Measurements from ENCODE around the gene RNF166.

Gene RNF166

GRCh38 chr16:88701581-88702370 lies 4.4 kb downstream of the RNF166 start:
- H3K27me3 ChIP-seq (ENCODE audit: control insufficient read depth in 1 of 2, insufficient read depth in 2 of 2, low read length in 2 of 2) = no peaks in the 10 kb centered on the region
- H3K9me3 ChIP-seq (ENCODE audit: low read length) = no peaks in the 10 kb centered on the region
- H3K4me1 ChIP-seq (ENCODE audit: insufficient read depth, low read length) = peaks cover 12% of the 10 kb centered on the region
- no peak overlapping the region for H3K9ac ChIP-seq (ENCODE audit: low read length)
- H3K4me3 ChIP-seq (ENCODE audit: low read depth in 1 of 2, low read length in 2 of 2) = no peak overlapping the region
- peaks cover 15% of the 10 kb centered on the region for H3K36me3 ChIP-seq (ENCODE audit: insufficient read depth, low read length)
- no peak overlapping the region for H3K27ac ChIP-seq (ENCODE audit: low read depth, low read length)

- Histone ChIP-seq H3K27ac (ENCODE audit: low read depth, low read length) (no peak overlapping the region), H3K36me3 (ENCODE audit: insufficient read depth, low read length) (peaks cover 15% of the 10 kb centered on the region), H3K27me3 (ENCODE audit: control insufficient read depth in 1 of 2, insufficient read depth in 2 of 2, low read length in 2 of 2) (no peaks in the 10 kb centered on the region), H3K4me3 (ENCODE audit: low read depth in 1 of 2, low read length in 2 of 2) (no peak overlapping the region), H3K4me1 (ENCODE audit: insufficient read depth, low read length) (peaks cover 11% of the 10 kb centered on the region), H3K9me3 (ENCODE audit: low read length) (no peaks in the 10 kb centered on the region), H3K9ac (ENCODE audit: low read length) (no peak overlapping the region)
Measured at GRCh38 chr16:88700636-88701482, 5.3 kb downstream of the RNF166 start.

- no peak overlapping the region for H3K9ac ChIP-seq (ENCODE audit: low read length)
- H3K36me3 ChIP-seq (ENCODE audit: insufficient read depth, low read length) = peaks cover 15% of the 10 kb centered on the region
- no peak overlapping the region for H3K4me3 ChIP-seq (ENCODE audit: low read depth in 1 of 2, low read length in 2 of 2)
- no peaks in the 10 kb centered on the region for H3K9me3 ChIP-seq (ENCODE audit: low read length)
- peaks cover 8% of the 10 kb centered on the region for H3K4me1 ChIP-seq (ENCODE audit: insufficient read depth, low read length)
- H3K27me3 ChIP-seq (ENCODE audit: control insufficient read depth in 1 of 2, insufficient read depth in 2 of 2, low read length in 2 of 2) = no peaks in the 10 kb centered on the region
- no peak overlapping the region for H3K27ac ChIP-seq (ENCODE audit: low read depth, low read length)
Measured at GRCh38 chr16:88700322-88700635, 5.9 kb downstream of the RNF166 start.

- H3K27ac ChIP-seq (ENCODE audit: low read depth, low read length) = no peak overlapping the region
- H3K4me3 ChIP-seq (ENCODE audit: low read depth in 1 of 2, low read length in 2 of 2) = no peak overlapping the region
- peaks cover 15% of the 10 kb centered on the region for H3K36me3 ChIP-seq (ENCODE audit: insufficient read depth, low read length)
- no peaks in the 10 kb centered on the region for H3K4me1 ChIP-seq (ENCODE audit: insufficient read depth, low read length)
- no peaks in the 10 kb centered on the region for H3K27me3 ChIP-seq (ENCODE audit: control insufficient read depth in 1 of 2, insufficient read depth in 2 of 2, low read length in 2 of 2)
- no peak overlapping the region for H3K9ac ChIP-seq (ENCODE audit: low read length)
- H3K9me3 ChIP-seq (ENCODE audit: low read length) = no peaks in the 10 kb centered on the region
Measured at GRCh38 chr16:88699180-88699579, 7.0 kb downstream of the RNF166 start.

GRCh38 chr16:88698646-88699045 lies 7.6 kb downstream of the RNF166 start:
- no peaks in the 10 kb centered on the region for H3K27me3 ChIP-seq (ENCODE audit: control insufficient read depth in 1 of 2, insufficient read depth in 2 of 2, low read length in 2 of 2)
- H3K36me3 ChIP-seq (ENCODE audit: insufficient read depth, low read length) = peaks cover 15% of the 10 kb centered on the region

GRCh38 chr16:88697831-88698615 lies 8.2 kb downstream of the RNF166 start:
- Histone ChIP-seq H3K36me3 (ENCODE audit: insufficient read depth, low read length) (peaks cover 15% of the 10 kb centered on the region), H3K27ac (ENCODE audit: low read depth, low read length) (no peak overlapping the region), H3K27me3 (ENCODE audit: control insufficient read depth in 1 of 2, insufficient read depth in 2 of 2, low read length in 2 of 2) (no peaks in the 10 kb centered on the region), H3K4me3 (ENCODE audit: low read depth in 1 of 2, low read length in 2 of 2) (no peak overlapping the region), H3K9ac (ENCODE audit: low read length) (no peak overlapping the region), H3K4me1 (ENCODE audit: insufficient read depth, low read length) (no peaks in the 10 kb centered on the region), H3K9me3 (ENCODE audit: low read length) (no peaks in the 10 kb centered on the region)

More at GRCh38 chr16:88698646-88699045, 7.6 kb downstream of the RNF166 start:
- Histone ChIP-seq H3K9ac (ENCODE audit: low read length) (no peak overlapping the region), H3K4me3 (ENCODE audit: low read depth in 1 of 2, low read length in 2 of 2) (no peak overlapping the region), H3K27ac (ENCODE audit: low read depth, low read length) (no peak overlapping the region), H3K9me3 (ENCODE audit: low read length) (no peaks in the 10 kb centered on the region), H3K4me1 (ENCODE audit: insufficient read depth, low read length) (no peaks in the 10 kb centered on the region)

- Histone ChIP-seq H3K36me3 (ENCODE audit: insufficient read depth, low read length) (peaks cover 15% of the 10 kb centered on the region), H3K27ac (ENCODE audit: low read depth, low read length) (no peak overlapping the region), H3K4me1 (ENCODE audit: insufficient read depth, low read length) (no peaks in the 10 kb centered on the region), H3K4me3 (ENCODE audit: low read depth in 1 of 2, low read length in 2 of 2) (no peak overlapping the region), H3K27me3 (ENCODE audit: control insufficient read depth in 1 of 2, insufficient read depth in 2 of 2, low read length in 2 of 2) (no peaks in the 10 kb centered on the region), H3K9ac (ENCODE audit: low read length) (no peak overlapping the region), H3K9me3 (ENCODE audit: low read length) (no peaks in the 10 kb centered on the region)
Measured at GRCh38 chr16:88697116-88697830, 8.9 kb downstream of the RNF166 start.

GRCh38 chr16:88696441-88696840 lies 9.8 kb downstream of the RNF166 start:
- Histone ChIP-seq H3K36me3 (ENCODE audit: insufficient read depth, low read length) (peaks cover 15% of the 10 kb centered on the region), H3K4me1 (ENCODE audit: insufficient read depth, low read length) (no peaks in the 10 kb centered on the region), H3K9me3 (ENCODE audit: low read length) (no peaks in the 10 kb centered on the region)

GRCh38 chr16:88695753-88696152 lies 10.5 kb downstream of the RNF166 start:
- H3K4me1 ChIP-seq (ENCODE audit: insufficient read depth, low read length) = no peaks in the 10 kb centered on the region
- H3K27ac ChIP-seq (ENCODE audit: low read depth, low read length) = no peak overlapping the region

More at GRCh38 chr16:88696441-88696840, 9.8 kb downstream of the RNF166 start:
- no peak overlapping the region for H3K4me3 ChIP-seq (ENCODE audit: low read depth in 1 of 2, low read length in 2 of 2)
- H3K9ac ChIP-seq (ENCODE audit: low read length) = no peak overlapping the region
- peaks cover 0 to 2% of the 10 kb centered on the region in 2 donors for H3K27me3 ChIP-seq (ENCODE audit: control insufficient read depth in 1 of 2, insufficient read depth in 2 of 2, low read length in 2 of 2)
- H3K27ac ChIP-seq (ENCODE audit: low read depth, low read length) = no peak overlapping the region

GRCh38 chr16:88695218-88695617 lies 11.0 kb downstream of the RNF166 start:
- peaks cover 3 to 14% of the 10 kb centered on the region in 2 donors for H3K27me3 ChIP-seq (ENCODE audit: control insufficient read depth in 1 of 2, insufficient read depth in 2 of 2, low read length in 2 of 2)
- H3K9me3 ChIP-seq (ENCODE audit: low read length) = no peaks in the 10 kb centered on the region
- no peak overlapping the region for H3K27ac ChIP-seq (ENCODE audit: low read depth, low read length)
- H3K9ac ChIP-seq (ENCODE audit: low read length) = no peak overlapping the region
- no peaks in the 10 kb centered on the region for H3K4me1 ChIP-seq (ENCODE audit: insufficient read depth, low read length)
- no peak overlapping the region for H3K4me3 ChIP-seq (ENCODE audit: low read depth in 1 of 2, low read length in 2 of 2)
- H3K36me3 ChIP-seq (ENCODE audit: insufficient read depth, low read length) = peaks cover 15% of the 10 kb centered on the region

More at GRCh38 chr16:88695753-88696152, 10.5 kb downstream of the RNF166 start:
- peaks cover 0 to 9% of the 10 kb centered on the region in 2 donors for H3K27me3 ChIP-seq (ENCODE audit: control insufficient read depth in 1 of 2, insufficient read depth in 2 of 2, low read length in 2 of 2)
- H3K9ac ChIP-seq (ENCODE audit: low read length) = no peak overlapping the region
- H3K4me3 ChIP-seq (ENCODE audit: low read depth in 1 of 2, low read length in 2 of 2) = no peak overlapping the region
- H3K36me3 ChIP-seq (ENCODE audit: insufficient read depth, low read length) = peaks cover 15% of the 10 kb centered on the region
- no peaks in the 10 kb centered on the region for H3K9me3 ChIP-seq (ENCODE audit: low read length)

All from muscle layer of colon (tissue), 2 donors.